Right renal pelvis (tissue), 4 donors: ENCODE data around the gene ALX4. TPM values are rescaled to one million over a fixed set of nuclear protein-coding genes. Genes with fewer than 3 reads are reported as not detected.

Experiments
- DNase-seq, 4 donors: peaks; one replicate each; pipeline ENCODE4 v3.0.0-alpha.2; 2013; ENCODE audit warnings: low read depth in 4 of 4, low spot score in 3 of 4, missing footprints in 1 of 4
- polyA plus RNA-seq, 4 donors: library from polyadenylated mRNA; unstranded; fragments of 120-200 nt; gene quantifications; one replicate each; pipeline ENCODE4 v1.2.1, GENCODE V29; 2013; ENCODE audit not compliant: insufficient read length in 4 of 4

Gene ALX4
- polyA plus RNA-seq, 4 donors = 0.15 to 0.25 (median 0.17) TPM

DNA sequence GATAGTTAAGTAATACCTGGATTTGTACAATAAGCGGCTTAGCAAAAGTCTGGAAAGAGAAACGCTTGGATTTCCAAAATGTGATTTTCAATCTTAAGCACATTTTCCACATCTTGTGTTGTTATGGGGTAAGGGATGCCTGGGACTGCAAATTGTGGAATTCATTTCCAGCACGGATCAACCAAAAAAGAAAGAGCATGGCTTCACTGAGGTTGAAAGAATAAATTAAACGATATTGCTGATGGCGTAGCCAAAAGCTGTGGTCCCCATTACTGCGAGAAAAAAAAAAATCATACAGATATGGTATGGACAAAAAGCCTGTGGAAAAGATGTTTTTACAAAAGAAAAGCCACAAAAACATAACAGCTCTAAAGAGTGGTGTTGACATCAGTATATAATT lies 26.0 kb upstream of the ALX4 start:
- no peak for DNase-seq

DNA sequence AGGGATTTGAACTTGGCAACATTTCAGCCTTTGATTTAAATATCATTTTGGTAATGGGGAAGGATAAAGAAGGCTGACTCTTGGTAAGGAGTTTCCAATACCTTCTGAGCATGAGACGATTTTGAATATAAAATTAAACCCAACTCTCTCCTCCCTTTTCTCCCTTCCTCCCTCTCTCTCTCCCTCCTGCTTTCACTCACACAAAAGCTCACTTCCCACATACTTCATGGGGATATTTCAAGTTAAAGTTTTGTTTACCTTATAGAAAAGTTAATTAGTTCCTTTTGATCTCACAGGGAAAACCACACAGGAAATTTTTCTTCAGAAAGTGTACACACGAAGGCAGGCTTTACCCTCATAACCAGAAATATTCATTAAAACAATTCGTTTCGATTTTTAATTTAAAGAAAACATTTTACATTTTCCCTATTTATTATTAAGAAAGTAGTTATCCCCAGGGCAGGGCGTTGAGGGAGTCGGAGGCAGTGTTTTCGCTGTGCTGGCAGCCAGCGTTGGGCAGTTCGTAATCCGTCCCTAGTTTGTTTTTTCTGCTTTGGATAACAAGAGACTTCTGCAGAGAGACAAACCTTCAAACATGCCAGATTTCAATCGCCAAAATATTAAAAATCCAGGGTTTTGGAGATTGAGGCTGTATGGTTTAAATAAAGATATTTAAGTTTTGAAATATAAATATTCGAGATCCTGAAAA lies 25.3 kb upstream of the ALX4 start:
- no peak for DNase-seq

- no peak for DNase-seq
These were observed 24.5 kb upstream of the ALX4 start for GRCh38 chr11:44334356-44335004.

- no peak for DNase-seq
These were observed 23.6 kb upstream of the ALX4 start for GRCh38 chr11:44333271-44334218.

DNA sequence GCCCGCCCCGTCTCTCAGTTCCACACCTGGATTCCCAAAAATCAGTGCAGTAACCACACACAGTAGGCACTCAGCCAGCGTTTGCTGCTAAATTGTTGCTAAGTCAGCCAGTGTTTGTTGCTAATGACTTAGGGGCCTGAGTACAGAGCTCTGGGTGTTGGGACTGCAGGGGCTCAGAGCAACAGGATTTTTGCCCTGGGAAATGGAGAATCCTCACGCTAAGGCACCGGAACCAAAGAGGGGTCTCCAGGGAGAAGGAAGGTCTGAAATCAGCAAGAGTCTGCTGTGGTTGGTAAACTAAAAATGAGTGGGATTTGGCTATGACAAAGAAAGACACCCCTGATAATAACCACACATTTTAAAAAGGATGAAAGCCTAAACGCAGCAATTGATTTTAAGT lies 22.7 kb upstream of the ALX4 start:
- no peak for DNase-seq

- no peak for DNase-seq
These were observed 19.7 kb upstream of the ALX4 start for GRCh38 chr11:44329472-44330230.

DNA sequence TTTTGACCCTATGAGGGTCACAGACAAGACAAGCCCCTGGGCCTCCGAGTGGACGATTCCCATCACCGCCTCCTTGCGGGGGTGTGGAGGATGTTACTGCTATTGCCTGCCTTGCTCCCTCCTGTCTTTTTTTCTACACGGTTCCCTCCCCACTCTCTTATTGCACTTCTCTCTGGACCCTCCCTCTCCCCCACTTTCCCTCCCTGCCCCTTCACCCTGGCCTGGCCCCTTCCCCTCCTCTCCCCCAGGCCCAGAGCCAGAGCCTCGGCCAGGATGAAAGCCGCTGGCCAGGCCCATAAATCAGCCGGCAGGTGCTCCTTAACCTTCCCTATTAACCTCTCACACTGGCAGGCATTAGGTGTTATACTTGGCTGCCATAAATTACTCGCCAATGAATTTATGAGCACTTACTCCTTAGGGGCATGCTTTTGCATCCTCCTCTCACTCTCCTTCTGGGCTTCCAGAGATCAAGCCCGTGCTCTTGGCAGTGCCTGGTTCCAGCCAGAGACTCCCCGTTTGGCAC lies 18.3 kb upstream of the ALX4 start:
- no peak for DNase-seq

DNA sequence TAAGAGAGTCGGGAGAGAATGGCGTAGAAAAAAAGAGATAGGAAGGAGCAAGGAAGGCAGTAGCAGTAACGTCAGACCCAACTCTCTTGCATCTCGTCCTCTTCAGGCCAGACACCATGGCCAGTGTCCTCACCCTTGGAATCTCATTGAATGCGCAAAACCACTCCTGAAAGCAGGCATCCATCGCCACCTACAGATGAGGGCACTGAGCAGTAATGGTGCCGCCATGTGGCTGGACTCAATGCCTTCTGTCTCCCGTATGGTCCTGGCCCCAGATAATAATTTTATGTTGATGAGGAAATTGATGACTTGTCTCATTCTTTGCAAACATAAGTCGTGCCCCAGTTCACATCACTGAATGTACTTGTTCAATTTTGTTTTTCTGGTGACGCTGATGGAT lies 17.8 kb upstream of the ALX4 start:
- no peak for DNase-seq

- no peak for DNase-seq
These were observed 16.9 kb upstream of the ALX4 start for GRCh38 chr11:44326615-44327475.

- no peak for DNase-seq
These were observed 15.8 kb upstream of the ALX4 start for GRCh38 chr11:44325698-44326097.

- no peak for DNase-seq
These were observed 15.0 kb upstream of the ALX4 start for GRCh38 chr11:44324749-44325525.

DNA sequence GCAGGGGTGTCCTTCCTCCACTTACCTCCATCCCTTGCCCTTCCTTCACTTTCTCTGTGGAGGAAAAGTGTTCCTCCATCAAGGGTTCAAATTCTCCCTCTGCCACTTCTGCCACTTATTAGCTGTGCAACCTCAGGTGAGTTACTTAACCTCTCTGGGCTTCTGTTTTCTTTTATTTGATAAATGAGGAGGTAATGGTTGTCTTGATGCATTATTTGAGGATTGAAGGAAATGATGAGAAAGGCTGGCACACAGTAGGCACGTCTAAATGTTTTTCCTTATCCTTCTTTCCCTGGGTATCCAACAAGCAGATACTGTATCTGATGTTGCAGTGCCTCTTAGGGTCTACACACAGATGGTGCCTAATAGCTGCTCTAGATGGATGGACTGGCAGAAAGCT lies 14.3 kb upstream of the ALX4 start:
- DNase-seq = no peak

GRCh38 chr11:44322243-44322642 lies 12.3 kb upstream of the ALX4 start:
- no peak for DNase-seq

DNA sequence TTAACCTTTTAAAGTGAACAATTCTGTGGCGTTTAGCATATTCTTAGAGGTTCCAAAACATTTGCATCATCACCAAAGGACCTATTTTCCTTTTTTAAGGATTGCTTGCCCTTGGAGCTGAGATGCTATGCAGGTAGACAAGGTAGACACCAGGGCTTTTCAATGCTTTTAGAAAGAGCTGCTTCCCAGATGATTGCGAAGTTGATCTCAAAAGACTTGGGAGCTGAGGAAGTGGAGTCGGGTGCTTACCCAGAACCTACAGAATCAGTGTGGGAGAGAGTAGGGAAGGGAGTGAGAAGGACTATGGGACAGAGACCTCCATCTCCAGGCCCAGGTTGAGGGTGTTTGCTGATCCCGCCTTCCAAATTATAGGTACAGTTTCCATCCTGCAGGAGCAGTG lies 11.1 kb upstream of the ALX4 start:
- DNase-seq = no peak

- DNase-seq = no peak
These were observed 10.5 kb upstream of the ALX4 start for GRCh38 chr11:44320289-44320973.

DNA sequence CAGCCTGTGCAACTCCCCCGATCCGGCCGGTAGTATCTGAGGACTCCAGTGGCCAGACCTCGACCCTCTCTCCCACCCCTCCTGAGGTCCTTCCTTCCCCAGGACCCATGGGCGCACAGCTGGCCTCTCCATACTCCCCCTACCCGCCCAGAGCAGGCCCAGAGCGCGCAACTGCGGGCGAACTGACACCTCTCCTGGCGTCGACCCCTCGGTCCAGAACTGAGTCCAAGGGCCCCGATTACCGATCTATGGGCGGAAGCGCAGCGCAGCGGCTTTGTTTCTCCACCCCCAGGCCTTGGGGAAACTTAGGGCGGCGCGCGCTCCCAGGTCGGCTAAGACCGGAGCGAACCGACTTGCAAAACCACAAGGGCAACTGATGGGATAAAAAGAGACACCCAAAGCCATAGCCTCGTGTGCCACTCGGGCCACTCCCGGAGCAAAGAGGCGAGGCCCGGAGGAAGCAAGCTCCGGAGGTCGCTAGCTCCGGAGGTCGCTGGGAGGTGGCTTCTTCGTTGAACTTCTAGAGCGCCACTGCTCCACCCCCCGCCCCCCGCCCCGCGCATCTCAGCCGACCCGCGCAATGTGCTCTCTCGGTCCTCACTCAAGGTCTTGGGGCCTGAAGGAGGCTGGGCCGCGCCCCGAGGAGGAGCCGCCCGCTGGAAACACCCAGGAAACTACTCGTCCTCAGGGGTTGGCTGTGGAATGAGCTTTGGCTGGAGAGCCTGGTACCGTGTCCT lies 9.8 kb upstream of the ALX4 start:
- no peak for DNase-seq

DNA sequence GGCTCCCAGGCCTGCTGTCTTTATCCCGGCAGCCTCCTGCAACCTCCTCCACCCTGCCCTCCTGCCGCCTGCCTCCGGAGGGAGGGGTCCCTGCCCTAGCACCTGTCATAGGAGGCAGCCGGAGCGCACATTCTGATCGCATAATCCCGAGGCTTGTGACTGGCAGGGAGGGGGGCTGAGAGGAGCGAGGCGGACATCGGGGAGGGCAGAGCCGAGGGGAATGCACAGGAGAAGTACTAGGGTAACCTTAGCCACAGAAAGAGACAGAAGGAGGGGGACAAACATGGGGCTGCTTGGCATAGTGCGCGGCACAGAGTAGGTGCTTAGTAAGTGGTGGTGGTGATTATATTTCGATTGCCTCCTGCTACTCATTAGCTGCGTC lies 9.2 kb upstream of the ALX4 start:
- DNase-seq = no peak

- DNase-seq = no peak
These were observed 8.4 kb upstream of the ALX4 start for GRCh38 chr11:44318369-44318768.
